Upper lobe of left lung (tissue), 6 donors: ENCODE data around the gene DSCAM. TPM values are rescaled to one million over a fixed set of nuclear protein-coding genes. Genes with fewer than 3 reads are reported as not detected.

Experiments
- ATAC-seq, 2 donors: fragments of 200-7000 bp; cut with Tn5 transposase; one replicate each; pipeline ENCODE4 v1.9.1; 2022; ENCODE audit warnings: mild to moderate bottlenecking in 2 of 2, moderate library complexity in 2 of 2; ENCODE audit not compliant: low FRiP score in 2 of 2
- DNase-seq, 2 donors: peaks; one replicate each; pipeline ENCODE4 v3.0.0-alpha.2; 2019 to 2020
- H3K27ac ChIP-seq, 4 donors: fragments of 200-600 bp; sonication (generic); one replicate each; pipeline ENCODE4 v1.5.1; 2016 to 2019
- H3K27me3 ChIP-seq, 4 donors: fragments of 200-600 bp; sonication (generic); one replicate each; pipeline ENCODE4 v1.5.1; 2017 to 2019
- H3K36me3 ChIP-seq, 4 donors: fragments of 200-600 bp; sonication (generic); one replicate each; pipeline ENCODE4 v1.5.1; 2016 to 2019
- H3K4me1 ChIP-seq, 4 donors: fragments of 200-600 bp; sonication (generic); one replicate each; pipeline ENCODE4 v1.5.1; 2018 to 2019
- H3K4me3 ChIP-seq, 4 donors: fragments of 200-600 bp; sonication (generic); one replicate each; pipeline ENCODE4 v1.5.1; 2017 to 2019; ENCODE audit warnings: mild to moderate bottlenecking in 2 of 4, moderate library complexity in 1 of 4
- H3K9me3 ChIP-seq, 4 donors: fragments of 200-600 bp; sonication (generic); one replicate each; pipeline ENCODE4 v1.5.1; 2018 to 2019
- CTCF ChIP-seq, 6 experiments: fragments of 450-650 bp in 4 of 6; fragments of 200-600 bp in 2 of 6; sonication (generic) in 2 of 6; IDR thresholded peaks; one replicate each; pipeline ENCODE4 v1.5.1; 2016 to 2019; ENCODE audit warnings: antibody characterized with exemption in 6 of 6
- EP300 ChIP-seq, 4 donors: sonication (generic); formaldehyde crosslinking; IDR thresholded peaks; one replicate each; pipeline ENCODE4 v1.5.1; 2017; ENCODE audit warnings: antibody characterized with exemption in 4 of 4, control low read depth in 2 of 4
- POLR2A ChIP-seq, 4 donors: fragments of 450-650 bp; IDR thresholded peaks; one replicate each; pipeline ENCODE4 v1.5.1; 2016 to 2017; ENCODE audit warnings: antibody characterized with exemption in 4 of 4, mild to moderate bottlenecking in 2 of 4
- POLR2AphosphoS5 ChIP-seq, 2 donors: sonication (generic); formaldehyde crosslinking; IDR thresholded peaks; one replicate each; pipeline ENCODE4 v1.5.1; 2017; ENCODE audit warnings: antibody characterized with exemption in 2 of 2
- WGBS, 2 donors: methylation state at CpG; one replicate each; pipeline ENCODE4 v1.1.5; 2017 to 2018; 5-methylcytosine and 5-hydroxymethylcytosine counted together
- total RNA-seq, 6 donors: library from RNA; depleted of rRNA in 4 of 6; stranded (reverse); fragments of >200 nt in 4 of 6; gene quantifications; one replicate each; pipeline versions ENCODE4 v1.1.0 to v1.2.1, GENCODE V29; 2016 to 2021
- donor health status: DM: no; HTN: no; CAD: no; lungs with moderate emphysema.
- donor health status: DM: no; HTN: yes; CAD: no; lungs with severe emphysema.

The DSCAM gene
- total RNA-seq, 6 donors from 2014 or later = under 0.01 to 0.61 (median 0.26) TPM; not detected in 1

- ATAC-seq (no peak), DNase-seq (no peak)
- H3K27me3 ChIP-seq = no peaks in the 10 kb centered on the region
- H3K4me3 ChIP-seq = no peak overlapping the region
- H3K4me1 ChIP-seq = no peaks in the 10 kb centered on the region
- TF ChIP-seq POLR2A (IDR thresholded peaks at IDR 0.05) (no peak), POLR2AphosphoS5 (IDR thresholded peaks at IDR 0.05) (no peak), EP300 (IDR thresholded peaks at IDR 0.05) (no peak), CTCF (IDR thresholded peaks at IDR 0.05) (no peak)
- WGBS, 2 donors = 83 to 85% methylated on average over 2 to 3 of the region's 3 CpGs
- H3K9me3 ChIP-seq = no peaks in the 10 kb centered on the region
- H3K36me3 ChIP-seq = no peaks in the 10 kb centered on the region
- H3K27ac ChIP-seq = no peak overlapping the region
These were observed 831.1 kb downstream of the DSCAM start for GRCh38 chr21:40015818-40016217.

DNA sequence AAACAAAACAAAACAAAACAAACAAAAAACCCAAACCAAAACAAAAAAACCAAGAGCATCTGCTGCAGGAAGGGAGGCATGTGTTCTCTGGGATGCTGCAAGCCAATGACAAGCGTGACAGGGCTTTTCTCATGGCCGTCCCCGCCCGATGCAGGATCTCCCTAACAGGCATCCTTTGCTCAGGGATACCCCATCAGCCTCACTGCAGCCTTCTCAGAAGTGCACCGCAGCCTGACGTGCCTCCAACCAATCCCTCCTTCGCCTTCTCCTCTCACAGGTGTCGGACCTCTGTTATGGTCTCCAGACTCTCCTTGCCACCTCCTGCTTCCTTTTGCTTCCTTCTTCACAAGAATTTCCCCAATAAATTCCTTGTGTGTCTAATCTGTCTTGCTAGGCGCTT, 832.6 kb downstream of the DSCAM start:
- H3K4me3 ChIP-seq = no peak overlapping the region
- no peaks in the 10 kb centered on the region for H3K27me3 ChIP-seq
- TF ChIP-seq POLR2AphosphoS5 (IDR thresholded peaks at IDR 0.05) (no peak), POLR2A (IDR thresholded peaks at IDR 0.05) (no peak), EP300 (IDR thresholded peaks at IDR 0.05) (no peak), CTCF (IDR thresholded peaks at IDR 0.05) (no peak)
- ATAC-seq (no peak), DNase-seq (no peak)
- no peaks in the 10 kb centered on the region for H3K9me3 ChIP-seq
- no peak overlapping the region for H3K27ac ChIP-seq
- H3K4me1 ChIP-seq = no peaks in the 10 kb centered on the region
- 86 to 93% methylated on average over 9 of the region's 9 CpGs for WGBS, 2 donors
- no peaks in the 10 kb centered on the region for H3K36me3 ChIP-seq

GRCh38 chr21:40013001-40013735, 833.8 kb downstream of the DSCAM start:
- peak in 1 of 2 donors; percentile 69 for DNase-seq
- no peak overlapping the region for H3K27ac ChIP-seq
- 90 to 92% methylated on average over 25 to 26 of the region's 26 CpGs for WGBS, 2 donors
- H3K4me3 ChIP-seq = no peak overlapping the region
- no peaks in the 10 kb centered on the region for H3K9me3 ChIP-seq
- no peak for ATAC-seq
- TF ChIP-seq POLR2AphosphoS5 (IDR thresholded peaks at IDR 0.05) (no peak), EP300 (IDR thresholded peaks at IDR 0.05) (no peak), CTCF (IDR thresholded peaks at IDR 0.05) (no peak), POLR2A (IDR thresholded peaks at IDR 0.05) (no peak)
- no peaks in the 10 kb centered on the region for H3K27me3 ChIP-seq
- H3K36me3 ChIP-seq = no peaks in the 10 kb centered on the region
- no peaks in the 10 kb centered on the region for H3K4me1 ChIP-seq

GRCh38 chr21:40011371-40011770, 835.6 kb downstream of the DSCAM start:
- ATAC-seq (no peak), DNase-seq (no peak)
- H3K4me3 ChIP-seq = no peak overlapping the region
- H3K27ac ChIP-seq = no peak overlapping the region
- H3K36me3 ChIP-seq = no peaks in the 10 kb centered on the region
- no peaks in the 10 kb centered on the region for H3K4me1 ChIP-seq
- no peaks in the 10 kb centered on the region for H3K27me3 ChIP-seq
- no peaks in the 10 kb centered on the region for H3K9me3 ChIP-seq
- TF ChIP-seq POLR2AphosphoS5 (IDR thresholded peaks at IDR 0.05) (no peak), CTCF (IDR thresholded peaks at IDR 0.05) (no peak), POLR2A (IDR thresholded peaks at IDR 0.05) (no peak), EP300 (IDR thresholded peaks at IDR 0.05) (no peak)
- 81 to 83% methylated on average over 1 of the region's 1 CpG for WGBS, 2 donors

DNA sequence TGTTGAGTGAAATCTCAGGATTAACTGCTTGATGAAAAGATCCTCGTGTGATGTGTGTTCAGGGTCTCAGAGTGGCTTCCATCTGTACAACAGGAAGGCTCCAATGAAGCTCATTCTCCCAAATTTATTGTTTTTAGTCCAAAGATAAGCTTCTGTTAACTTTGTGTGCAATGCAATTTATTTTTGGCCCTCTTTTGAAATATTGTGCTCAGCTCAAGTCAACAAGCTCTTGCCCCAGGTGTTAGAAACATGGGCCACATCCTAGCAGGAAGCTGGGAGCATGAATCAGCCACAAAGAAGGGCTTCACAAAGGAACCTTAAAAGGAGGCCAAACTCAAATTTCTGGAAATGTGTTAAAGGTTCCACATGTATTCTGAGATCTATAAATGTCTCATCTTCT, 844.0 kb downstream of the DSCAM start:
- Histone ChIP-seq H3K9me3 (no peaks in the 10 kb centered on the region), H3K4me1 (no peaks in the 10 kb centered on the region), H3K4me3 (no peak overlapping the region), H3K36me3 (no peaks in the 10 kb centered on the region), H3K27ac (no peak overlapping the region), H3K27me3 (no peaks in the 10 kb centered on the region)
- TF ChIP-seq CTCF (IDR thresholded peaks at IDR 0.05) (no peak), POLR2AphosphoS5 (IDR thresholded peaks at IDR 0.05) (no peak), POLR2A (IDR thresholded peaks at IDR 0.05) (no peak), EP300 (IDR thresholded peaks at IDR 0.05) (no peak)
- ATAC-seq (no peak), DNase-seq (no peak)
- 35 to 41% methylated on average over 1 of the region's 1 CpG for WGBS, 2 donors
